Ovary (tissue), 9 donors: Measurements from ENCODE around the gene PCGF6. TPM values are rescaled to one million over a fixed set of nuclear protein-coding genes. Genes with fewer than 3 reads are reported as not detected.
"Not testable (repeated sequence)": the region's sequence is repeated elsewhere in the genome, so short reads cannot be mapped to it uniquely, and the experiment has no call there.

Source experiments
- DNase-seq, 5 donors: peaks; one replicate each; pipeline ENCODE4 v3.0.0-alpha.2; 2019 to 2020
- H3K27ac ChIP-seq, 2 donors: fragments of 200-600 bp; one replicate each; pipeline versions ENCODE4 v1.5.1 to v1.8.0; 2019 to 2022
- H3K27me3 ChIP-seq: fragments of 200-600 bp; one replicate; pipeline ENCODE4 v1.8.0; 2022
- H3K36me3 ChIP-seq: fragments of 200-600 bp; sonication (generic); one replicate; pipeline ENCODE4 v1.5.1; 2019
- H3K4me1 ChIP-seq: one replicate; pipeline ENCODE4 v1.8.1; 2013; ENCODE audit warnings: mild to moderate bottlenecking, moderate library complexity; ENCODE audit not compliant: insufficient read depth
- H3K4me3 ChIP-seq: fragments of 200-600 bp; sonication (generic); one replicate; pipeline ENCODE4 v1.5.1; 2017
- H3K9me3 ChIP-seq, 2 donors: fragments of 200-600 bp in 1 of 2; sonication (generic) in 1 of 2; one replicate each; pipeline versions ENCODE4 v1.5.1 to v1.8.1; 2013 to 2019; ENCODE audit warnings: mild to moderate bottlenecking in 1 of 2, moderate library complexity in 1 of 2
- CTCF ChIP-seq, 3 donors: fragments of 450-650 bp in 2 of 3; fragments of 200-600 bp in 1 of 3; IDR thresholded peaks; one replicate each; pipeline versions ENCODE4 v1.5.1 to v1.8.0; 2016 to 2022; ENCODE audit warnings: antibody characterized with exemption in 3 of 3, mild to moderate bottlenecking in 1 of 3
- EP300 ChIP-seq: sonication (generic); formaldehyde crosslinking; IDR thresholded peaks from one replicate; pipeline ENCODE4 v1.6.1; 2017; ENCODE audit warnings: antibody characterized with exemption
- POLR2A ChIP-seq: fragments of 450-650 bp; IDR thresholded peaks from one replicate; pipeline ENCODE4 v1.6.1; 2017; ENCODE audit warnings: antibody characterized with exemption, mild to moderate bottlenecking, moderate library complexity
- WGBS, 3 donors: extraction: QIAGEN DNeasy Blood & Tissue Kit in 1 of 3; methylation state at CpG; one replicate each; pipeline versions ENCODE4 v1.1.5 to v1.1.7; 2013 to 2017; 5-methylcytosine and 5-hydroxymethylcytosine counted together
- intact Hi-C, 4 donors: fragments of 100-400 bp; cut with DNase I; formaldehyde crosslinking; loops; one replicate each; pipeline versions ENCODE4 v1.11.0 to v1.15.1; 2022 to 2023
- polyA plus RNA-seq, 2 donors: library from polyadenylated mRNA; stranded (reverse); fragments of 200-250 nt in 1 of 2; fragments of 350-450 nt in 1 of 2; fragmentation: Illumina TruSeq in 1 of 2; extraction: RNeasy Lipid Tissue Mini Kit (QIAGEN cat#74804) in 1 of 2; gene quantifications; one replicate each; pipeline ENCODE4 v1.2.3, GENCODE V29; 2013 to 2014
- total RNA-seq, 7 donors: library from RNA; depleted of rRNA in 2 of 7; stranded (reverse); fragments of >200 nt in 2 of 7; fragmentation: NEBNext Ultra II Directional in 3 of 7; extraction: Animal tissue kit (Norgen Biotek cat#: 25700) in 3 of 7; gene quantifications; one replicate each; pipeline versions ENCODE4 v1.1.0 to v1.2.4, GENCODE V29; 2016 to 2023
- donor health status: DM: no; HTN: no; CAD: no; lungs with moderate emphysema.
- donor health status: DM: no; HTN: no; CAD: no.
- donor health status: Bipolar disorder and iron deficiency.
- donor health status: DM: yes; HTN: yes; CAD: no.
- donor health status: DM: no; HTN: no; CAD: no.
- donor health status: DM: yes; HTN: yes; CAD: no.

The PCGF6 gene
- total and polyA plus RNA-seq, 9 donors, result 5.6 to 13.7 (median 9.5) TPM

- intact Hi-C loops, result no loop called here
- H3K9me3 ChIP-seq, result no peaks in the 10 kb centered on the region
- TF ChIP-seq EP300, result no peak
- no peak for TF ChIP-seq POLR2A
- no peak for TF ChIP-seq CTCF (IDR thresholded peaks at IDR 0.05)
- no peak for DNase-seq
- WGBS, 3 donors, result 6 to 18% (median 9%) methylated on average over 4 of the region's 4 CpGs
- H3K36me3 ChIP-seq, result no peaks in the 10 kb centered on the region
- no peak overlapping the region for H3K27ac ChIP-seq
- no peak overlapping the region for H3K4me3 ChIP-seq
- H3K27me3 ChIP-seq, result no peaks in the 10 kb centered on the region
- H3K4me1 ChIP-seq, result peaks cover 8% of the 10 kb centered on the region
Observed at GRCh38 chr10:103273041-103273441, 77.9 kb downstream of the PCGF6 start.

- no peak overlapping the region for H3K27ac ChIP-seq
- no peaks in the 10 kb centered on the region for H3K27me3 ChIP-seq
- intact Hi-C loops, result no loop called here
- H3K9me3 ChIP-seq, result no peaks in the 10 kb centered on the region
- H3K36me3 ChIP-seq, result no peaks in the 10 kb centered on the region
- H3K4me1 ChIP-seq, result no peaks in the 10 kb centered on the region
- DNase-seq, result peak; percentile 56 to 71 (median 63)
- WGBS, 3 donors, result 27 to 30% (median 30%) methylated on average over 11 of the region's 11 CpGs
- TF ChIP-seq EP300 (no peak), CTCF (IDR thresholded peaks at IDR 0.05) (no peak), POLR2A (no peak)
- no peak overlapping the region for H3K4me3 ChIP-seq
Observed at GRCh38 chr10:103265717-103266329, 85.1 kb downstream of the PCGF6 start.

GRCh38 chr10:103262229-103262628, 88.7 kb downstream of the PCGF6 start:
- no peaks in the 10 kb centered on the region for H3K4me1 ChIP-seq
- H3K27me3 ChIP-seq, result no peaks in the 10 kb centered on the region
- intact Hi-C loops, result no loop called here
- H3K27ac ChIP-seq, result no peak overlapping the region
- no peaks in the 10 kb centered on the region for H3K36me3 ChIP-seq
- DNase-seq, result no peak
- H3K4me3 ChIP-seq, result no peak overlapping the region
- 68 to 87% (median 68%) methylated on average over 3 of the region's 3 CpGs for WGBS, 3 donors
- no peaks in the 10 kb centered on the region for H3K9me3 ChIP-seq
- TF ChIP-seq EP300 (no peak), POLR2A (no peak), CTCF (IDR thresholded peaks at IDR 0.05) (no peak)

- no peak for TF ChIP-seq POLR2A
- no peak for TF ChIP-seq EP300
- no peak for TF ChIP-seq CTCF (IDR thresholded peaks at IDR 0.05)
- Histone ChIP-seq H3K36me3 (no peaks in the 10 kb centered on the region), H3K4me3 (no peak overlapping the region), H3K9me3 (no peaks in the 10 kb centered on the region), H3K27ac (no peak overlapping the region), H3K4me1 (no peaks in the 10 kb centered on the region), H3K27me3 (no peaks in the 10 kb centered on the region)
- 88 to 89% (median 89%) methylated on average over 5 of the region's 5 CpGs for WGBS, 3 donors
- intact Hi-C loops, result no loop called here
- DNase-seq, result no peak
Observed at GRCh38 chr10:103259989-103260388, 91.0 kb downstream of the PCGF6 start.

- H3K27ac ChIP-seq, H3K4me3 ChIP-seq, H3K9me3 ChIP-seq, DNase-seq, H3K36me3 ChIP-seq, H3K27me3 ChIP-seq, H3K4me1 ChIP-seq, intact Hi-C loops: not testable (repeated sequence)
- WGBS, 3 donors, result 87 to 92% (median 88%) methylated on average over 4 of the region's 4 CpGs
Observed at GRCh38 chr10:103258928-103259327, 92.0 kb downstream of the PCGF6 start.
